HG03469 (cell line): Measurements from ENCODE around the gene RNFT1.
"Not testable (repeated sequence)": the region's sequence is repeated elsewhere in the genome, so short reads cannot be mapped to it uniquely, and the experiment has no call there.

Experiments used
- ATAC-seq: cut with Tn5 transposase; IDR thresholded peaks from one replicate; pipeline ENCODE4 v1.9.1; 2021; ENCODE audit warnings: mild to moderate bottlenecking, moderate library complexity, moderate number of reproducible peaks; ENCODE audit not compliant: unreplicated experiment

Gene RNFT1, protein sequence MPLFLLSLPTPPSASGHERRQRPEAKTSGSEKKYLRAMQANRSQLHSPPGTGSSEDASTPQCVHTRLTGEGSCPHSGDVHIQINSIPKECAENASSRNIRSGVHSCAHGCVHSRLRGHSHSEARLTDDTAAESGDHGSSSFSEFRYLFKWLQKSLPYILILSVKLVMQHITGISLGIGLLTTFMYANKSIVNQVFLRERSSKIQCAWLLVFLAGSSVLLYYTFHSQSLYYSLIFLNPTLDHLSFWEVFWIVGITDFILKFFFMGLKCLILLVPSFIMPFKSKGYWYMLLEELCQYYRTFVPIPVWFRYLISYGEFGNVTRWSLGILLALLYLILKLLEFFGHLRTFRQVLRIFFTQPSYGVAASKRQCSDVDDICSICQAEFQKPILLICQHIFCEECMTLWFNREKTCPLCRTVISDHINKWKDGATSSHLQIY

DNA sequence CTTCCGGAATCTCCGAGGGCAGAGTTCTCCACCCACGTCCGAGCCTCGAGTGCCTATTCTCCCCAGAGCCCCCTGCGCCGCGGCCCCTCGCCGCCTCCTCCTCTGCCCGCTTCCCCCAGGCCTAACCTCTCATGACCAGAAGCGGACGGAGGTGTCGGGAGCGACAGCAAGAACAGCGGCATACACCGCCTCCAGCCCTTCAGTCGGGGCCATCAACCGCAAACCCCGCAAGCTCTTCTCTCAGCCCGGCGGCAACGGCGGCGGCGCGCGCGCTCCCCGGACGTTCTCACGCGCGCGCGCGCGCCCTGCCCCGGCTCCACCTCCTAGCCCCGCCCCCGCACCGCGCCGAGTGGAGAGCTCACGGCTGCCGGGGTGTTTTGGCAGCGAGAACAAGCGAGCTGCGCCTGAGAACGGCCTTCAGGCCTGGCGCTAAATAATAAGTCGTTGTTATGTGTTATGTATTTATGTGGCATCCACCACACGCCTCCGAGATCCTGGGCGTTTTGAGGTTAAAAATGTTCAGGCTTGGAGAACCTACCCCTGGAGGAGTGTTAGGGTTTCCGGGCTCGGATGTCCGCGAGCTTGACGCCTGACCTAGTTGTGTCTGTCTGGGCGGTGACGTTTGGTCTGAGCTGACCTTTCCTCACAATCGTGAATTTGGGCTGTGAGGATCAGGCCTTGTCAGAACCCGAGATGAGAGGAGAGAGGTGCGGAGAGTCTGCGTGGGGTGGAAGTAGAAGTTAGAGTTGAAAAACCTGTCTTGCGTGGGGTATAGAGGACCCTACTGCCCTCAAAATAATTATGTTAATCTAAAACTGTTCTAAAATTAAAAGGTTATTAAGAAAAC lies at the start of gene RNFT1:
Gene RNFT1 (minus strand): TSS at position 259 of the 847 bp plus-strand sequence. CDS start 77 bp downstream, at position 182.
- no peak for ATAC-seq

DNA sequence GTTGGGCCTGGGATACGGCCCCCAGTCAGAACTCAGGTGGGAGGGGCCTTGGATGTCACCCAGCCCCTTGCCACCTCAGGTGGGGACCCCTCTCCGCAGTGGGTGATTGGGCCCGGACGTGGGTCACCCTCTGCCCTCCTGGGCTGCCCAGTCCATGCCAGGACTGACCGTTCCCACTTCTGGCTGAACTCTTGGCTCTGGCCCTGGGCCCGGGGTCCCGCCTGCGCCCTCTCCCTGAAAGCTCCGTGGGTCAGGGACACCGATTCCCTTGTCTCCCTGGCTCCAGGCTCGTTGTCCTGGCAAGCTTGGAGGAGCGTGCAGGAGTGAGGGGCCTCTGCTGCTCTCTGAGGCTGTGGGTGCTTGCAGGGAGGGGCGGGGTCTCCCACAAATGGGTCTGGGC lies 44.8 kb upstream of the RNFT1 start:
- ATAC-seq: not testable (repeated sequence)

DNA sequence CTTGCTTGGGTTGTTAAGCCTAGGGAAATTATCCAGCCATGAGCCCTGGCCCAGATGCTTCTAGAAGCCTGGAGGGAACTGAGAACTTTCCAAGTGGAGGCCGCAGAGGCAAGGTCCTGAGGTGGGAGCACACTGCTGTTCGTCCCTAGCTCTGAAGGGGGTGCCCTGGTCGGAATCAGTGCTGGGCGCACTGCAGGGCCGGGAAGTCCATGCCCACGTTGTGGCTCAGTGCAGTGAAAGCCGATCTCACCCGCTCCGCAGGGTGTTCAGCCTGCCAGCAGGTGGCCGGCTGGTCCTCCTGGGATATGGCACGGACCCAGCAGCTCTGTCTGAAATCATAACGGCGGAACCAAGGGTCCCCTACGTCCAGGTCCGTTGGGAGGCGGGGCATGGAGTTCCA lies 43.8 kb upstream of the RNFT1 start:
- ATAC-seq: not testable (repeated sequence)

DNA sequence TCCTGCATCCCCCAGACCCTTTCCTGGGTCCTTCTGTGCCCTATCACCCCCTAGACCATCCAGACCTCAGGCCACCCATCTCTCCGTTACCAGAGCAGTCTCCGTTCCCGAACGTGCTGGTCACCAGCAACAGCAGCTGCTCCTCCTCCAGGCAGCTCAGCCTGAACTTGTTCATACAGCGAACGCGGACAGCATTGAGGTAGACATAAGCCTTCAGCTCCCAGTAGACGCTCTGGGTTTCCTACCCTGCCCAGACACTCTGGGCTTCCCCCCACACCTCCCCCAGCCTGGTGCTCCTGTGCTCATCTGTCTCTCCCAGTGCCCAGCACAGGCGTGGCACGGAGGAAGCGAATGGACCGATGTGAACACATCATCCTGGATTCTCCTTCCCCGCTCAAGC lies 41.6 kb upstream of the RNFT1 start:
- no peak for ATAC-seq

DNA sequence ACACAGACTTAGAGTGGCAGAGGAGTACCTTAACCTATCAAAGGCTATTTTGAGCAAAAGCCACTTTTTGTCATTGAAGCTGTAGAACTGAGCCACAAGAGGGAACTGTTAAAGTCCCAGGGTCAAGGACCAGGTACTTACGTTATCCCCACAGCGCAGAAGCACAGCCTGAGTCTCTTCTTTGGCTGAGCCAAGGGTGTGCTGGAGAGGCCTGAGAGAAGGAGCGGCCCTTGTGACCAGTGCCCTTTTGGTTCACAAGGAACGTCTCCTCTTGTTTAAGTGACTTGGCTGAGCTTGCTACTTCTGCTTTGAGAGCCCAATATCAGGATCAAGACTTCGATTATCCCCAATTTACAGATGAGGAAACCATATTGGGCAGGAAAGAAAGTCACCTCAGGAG lies 40.0 kb upstream of the RNFT1 start:
- not testable (repeated sequence) for ATAC-seq

- not testable (repeated sequence) for ATAC-seq
Measured at GRCh38 chr17:60002405-60002804, 37.9 kb upstream of the RNFT1 start.

DNA sequence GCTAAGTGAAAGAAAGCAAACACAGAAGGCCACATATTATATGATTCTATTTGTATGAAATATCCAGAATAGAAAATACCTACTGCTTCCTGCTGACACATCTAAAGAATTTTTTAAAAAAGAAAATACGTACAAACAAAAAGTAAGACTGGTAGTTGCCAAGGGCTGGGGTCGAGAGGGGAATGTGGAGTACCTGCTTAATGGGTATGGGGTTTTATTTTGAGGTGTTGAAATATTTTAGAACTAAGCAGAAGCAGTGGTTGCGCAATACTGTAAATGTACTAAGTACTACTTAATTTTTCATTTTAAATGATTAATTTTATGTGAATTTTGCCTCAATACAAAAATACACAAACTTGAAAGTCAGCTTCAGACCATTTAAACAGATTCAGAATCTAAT lies 32.1 kb upstream of the RNFT1 start:
- ATAC-seq: not testable (repeated sequence)

DNA sequence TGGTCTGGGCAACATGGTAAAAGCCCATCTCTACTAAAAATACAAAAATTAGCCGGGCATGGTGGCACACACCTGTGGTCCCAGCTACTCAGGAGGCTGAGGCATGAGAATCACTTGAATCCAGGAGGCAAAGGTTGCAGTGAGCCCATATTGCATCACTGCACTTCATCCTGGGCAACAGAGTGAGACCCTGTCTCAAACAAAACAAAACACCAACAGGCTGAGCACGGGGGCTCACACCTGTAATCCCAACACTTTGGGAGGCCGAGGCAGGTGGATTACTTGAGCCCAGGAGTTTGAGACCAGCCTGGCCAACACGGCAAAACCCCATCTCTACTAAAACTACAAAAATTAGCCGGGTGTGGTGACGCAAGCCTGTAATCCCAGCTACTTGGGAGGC lies 10.6 kb upstream of the RNFT1 start:
- ATAC-seq: not testable (repeated sequence)

DNA sequence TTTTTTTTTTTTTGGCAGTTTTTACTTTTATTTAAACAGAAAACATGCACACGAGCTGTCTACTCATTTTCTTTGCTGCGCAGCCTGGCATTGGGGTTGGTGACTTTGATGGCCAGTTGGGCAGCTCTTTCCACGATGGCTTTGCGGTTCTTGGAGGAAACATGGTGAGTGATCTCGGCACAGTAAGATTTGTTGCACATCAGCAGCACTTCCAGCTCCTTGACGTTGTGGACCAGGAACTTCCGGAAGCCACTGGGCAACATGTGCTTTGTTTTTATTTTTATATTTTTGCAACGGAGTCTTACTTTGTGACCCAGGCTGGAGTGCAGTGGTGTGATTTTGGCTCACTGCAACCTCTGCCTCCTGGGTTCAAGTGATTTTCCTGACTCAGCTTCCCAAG lies 8.9 kb upstream of the RNFT1 start:
- not testable (repeated sequence) for ATAC-seq

GRCh38 chr17:59972778-59973177 lies 8.2 kb upstream of the RNFT1 start:
- no peak for ATAC-seq

DNA sequence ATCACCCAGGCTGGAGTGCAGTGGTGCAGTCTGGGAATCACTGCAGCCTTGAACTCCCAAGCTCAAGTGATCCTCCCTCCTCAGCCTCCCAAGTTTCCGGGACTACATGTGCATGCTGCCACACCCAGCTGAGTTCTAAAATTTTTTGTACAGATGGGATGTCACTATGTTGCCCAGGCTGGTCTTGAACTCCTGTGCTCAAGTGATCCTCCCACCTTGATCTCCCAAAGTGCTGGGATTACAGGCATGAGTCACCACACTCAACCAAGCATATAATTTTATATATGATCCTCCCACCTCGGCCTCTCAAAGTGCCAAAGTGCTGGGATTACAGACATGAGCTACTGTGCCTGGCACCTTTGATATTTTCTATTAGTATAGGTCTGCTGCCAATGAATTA lies 7.2 kb upstream of the RNFT1 start:
- not testable (repeated sequence) for ATAC-seq

- ATAC-seq: no peak
Measured at GRCh38 chr17:59963738-59964481, 630 bp downstream of the RNFT1 start.

GRCh38 chr17:59962739-59963318 lies 1.7 kb downstream of the RNFT1 start:
- no peak for ATAC-seq

DNA sequence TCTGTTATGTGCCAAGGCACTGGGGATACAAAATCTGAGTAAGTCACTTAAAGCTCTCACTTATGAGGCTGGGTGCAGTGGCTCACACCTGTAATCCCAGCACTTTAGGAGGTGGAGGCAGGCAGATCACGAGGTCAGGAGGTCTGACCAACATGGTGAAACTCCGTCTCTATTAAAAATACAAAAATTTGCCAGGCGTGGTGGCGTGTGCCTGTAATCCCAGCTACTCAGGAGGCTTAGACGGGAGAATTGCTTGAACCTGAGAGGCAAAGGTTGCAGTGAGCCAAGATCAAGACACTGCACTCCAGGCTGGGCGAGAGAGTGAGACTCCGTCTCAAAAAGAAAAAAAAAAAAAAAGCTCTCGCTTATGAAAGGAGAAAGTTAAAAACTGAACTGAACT lies 5.0 kb downstream of the RNFT1 start:
- ATAC-seq: not testable (repeated sequence)

DNA sequence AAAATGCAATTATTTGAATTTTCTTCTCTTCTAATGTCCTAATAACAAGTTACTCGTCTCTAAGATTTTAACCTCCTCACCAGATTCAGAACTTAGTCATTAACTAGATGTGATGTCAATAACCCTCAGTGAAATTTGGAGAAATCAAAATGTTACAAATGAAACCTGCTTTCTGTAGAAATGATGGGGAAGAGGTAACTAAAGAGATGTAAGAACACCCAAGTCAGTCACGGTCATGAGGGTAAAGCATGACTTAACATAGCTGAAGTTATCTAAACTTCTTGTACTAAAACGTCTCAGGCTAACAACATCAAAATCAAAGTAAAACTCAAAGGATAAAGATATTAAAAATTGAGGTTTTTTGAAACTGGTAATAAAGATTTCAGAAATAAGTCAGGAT lies 9.7 kb downstream of the RNFT1 start:
- ATAC-seq: no peak

GRCh38 chr17:59950049-59950448 lies 14.5 kb downstream of the RNFT1 start:
- no peak for ATAC-seq

- ATAC-seq: not testable (repeated sequence)
Measured at GRCh38 chr17:59947310-59947709, 17.2 kb downstream of the RNFT1 start.

DNA sequence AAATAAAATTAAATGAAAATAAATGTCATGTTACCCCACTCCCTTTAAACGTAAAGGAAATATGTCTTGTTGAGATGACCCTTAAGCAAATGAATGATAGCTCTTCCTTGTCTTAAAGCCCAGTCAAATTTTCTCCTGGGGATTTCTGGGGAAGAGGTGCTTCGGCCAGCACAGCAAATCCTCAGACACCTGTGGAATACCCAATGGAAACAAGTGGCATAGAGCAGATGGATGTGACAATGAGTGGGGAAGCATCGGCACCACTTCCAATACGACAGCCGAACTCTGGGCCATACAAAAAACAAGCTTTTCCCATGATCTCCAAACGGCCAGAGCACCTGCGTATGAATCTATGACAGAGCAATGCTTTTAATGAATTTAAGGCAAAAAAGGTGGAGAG lies 18.1 kb downstream of the RNFT1 start:
- not testable (repeated sequence) for ATAC-seq

DNA sequence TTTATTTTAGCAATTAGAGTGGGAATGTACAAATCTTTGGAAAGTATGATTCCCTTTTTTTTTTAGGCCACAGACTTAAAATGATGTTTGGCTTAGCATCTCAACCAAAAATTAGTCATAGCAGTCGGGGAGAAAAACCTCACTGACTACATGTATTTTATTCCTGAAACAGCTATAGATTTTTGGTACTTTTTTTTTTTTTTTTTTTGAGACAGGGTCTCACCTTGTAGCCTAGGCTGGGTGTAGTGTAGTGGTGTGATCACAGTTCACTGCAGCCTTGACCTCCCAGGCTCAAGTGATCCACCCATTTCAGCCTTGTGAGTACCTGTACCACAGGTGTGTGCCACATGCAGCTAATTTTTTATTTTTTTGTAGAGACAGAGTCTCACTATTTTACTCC lies 23.4 kb downstream of the RNFT1 start:
- ATAC-seq: no peak

- ATAC-seq: not testable (repeated sequence)
Measured at GRCh38 chr17:59940697-59941096, 23.8 kb downstream of the RNFT1 start.

- ATAC-seq: not testable (repeated sequence)
Measured at GRCh38 chr17:59933317-59933716, 31.2 kb downstream of the RNFT1 start.
